DMS53 treated with DMSO at 0.1 percent for 48 hours (cell line): Measurements from ENCODE around the gene TMEM131.

Experiments used
- DNase-seq: peaks from one replicate; lab custom pipeline; 2025; ENCODE audit not compliant: unreplicated experiment; lab: John Stamatoyannopoulos, UW

Gene TMEM131

DNA sequence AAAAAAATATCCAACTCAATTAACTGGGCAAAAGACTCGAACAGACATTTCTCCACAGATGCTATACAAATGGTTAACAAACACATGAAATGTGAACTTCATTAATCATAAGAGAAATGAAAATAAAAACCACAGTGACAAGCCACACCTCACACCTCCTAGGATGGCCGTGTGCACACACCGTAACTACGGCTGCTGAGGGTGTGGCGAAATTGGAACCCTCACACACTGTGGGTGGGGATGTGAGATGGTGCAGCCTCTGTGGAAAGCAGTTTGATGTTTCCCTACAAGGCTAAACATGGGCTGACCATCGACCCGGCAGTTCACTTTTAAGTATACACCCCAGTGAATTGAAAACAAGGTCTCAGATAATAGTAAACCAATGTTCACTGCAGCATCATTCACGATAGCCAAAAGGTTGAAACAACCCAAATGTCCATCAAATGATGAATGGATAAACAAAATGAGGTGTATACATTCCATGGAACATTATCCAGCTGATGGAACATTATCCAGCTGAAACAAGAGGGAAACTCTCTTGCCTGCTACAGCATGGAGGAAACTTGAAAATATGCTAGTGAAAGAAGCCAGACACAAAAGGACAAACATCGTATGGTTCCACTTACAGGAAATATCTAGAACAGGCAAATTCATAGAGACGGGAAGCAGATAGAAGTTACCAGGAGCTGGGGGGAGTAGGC is 250.1 kb downstream of the TMEM131 start:
- DNase-seq = no peak

DNA sequence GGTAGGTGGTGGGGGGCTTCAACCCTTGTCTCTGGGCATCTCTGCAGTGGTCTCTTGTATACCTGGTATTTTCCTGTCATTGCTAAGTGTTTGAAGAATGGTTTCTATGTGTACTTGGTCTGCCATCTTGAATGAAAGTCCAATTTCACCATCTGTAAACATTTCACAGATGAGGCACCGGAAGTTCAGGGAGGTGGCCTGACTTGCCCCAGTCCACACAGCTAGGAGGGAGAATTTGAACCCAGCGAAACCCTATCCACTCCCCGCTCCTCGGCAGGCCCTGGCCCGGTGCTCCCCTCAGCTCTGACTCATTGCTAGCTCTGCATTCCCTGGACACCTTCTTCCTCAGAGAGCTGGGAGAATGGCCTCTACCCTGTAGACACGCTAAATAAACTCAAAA is 251.8 kb downstream of the TMEM131 start:
- no peak for DNase-seq

DNA sequence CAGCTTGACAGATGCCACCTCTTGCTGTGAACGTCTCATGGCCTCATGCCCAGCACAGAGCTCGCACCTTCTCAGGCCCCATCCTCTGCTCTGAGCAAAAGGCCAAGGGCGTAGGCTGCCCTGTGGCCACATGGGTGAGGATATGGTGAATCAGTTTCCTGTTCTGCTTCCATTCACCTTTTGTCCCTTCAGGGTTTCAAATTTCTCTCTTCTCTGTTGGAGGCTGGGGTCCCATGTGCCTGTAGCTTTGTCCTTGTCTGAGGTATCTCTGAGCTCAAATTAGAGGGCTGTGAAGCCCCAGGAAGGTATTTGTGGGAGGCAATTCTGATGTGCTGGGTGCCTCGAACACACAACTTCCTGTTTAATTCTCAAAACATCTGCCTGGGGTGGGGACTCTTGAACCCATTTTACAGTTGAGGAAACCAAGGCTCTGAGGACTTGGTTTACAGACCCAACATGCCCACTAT is 253.3 kb downstream of the TMEM131 start:
- DNase-seq = no peak

DNA sequence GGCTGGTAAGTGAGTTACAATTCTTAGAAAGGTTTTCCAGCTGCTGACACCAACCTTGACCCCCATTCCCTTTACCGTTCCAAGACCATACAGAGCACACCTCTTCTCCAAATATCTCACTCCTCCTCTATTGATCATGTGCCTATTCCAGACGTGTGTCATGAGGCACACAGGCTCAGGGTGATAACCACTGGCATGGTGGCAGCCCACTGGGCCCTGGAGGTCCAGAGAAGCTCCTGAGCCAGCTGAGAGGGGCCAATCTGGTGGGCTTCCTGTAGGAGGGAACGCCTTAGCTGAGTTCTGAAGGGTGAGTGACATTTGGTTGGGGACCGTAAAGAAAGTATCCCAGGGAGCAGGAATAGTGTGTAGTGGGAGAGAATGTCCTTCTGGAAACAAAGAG is 254.1 kb downstream of the TMEM131 start:
- no peak for DNase-seq

DNA sequence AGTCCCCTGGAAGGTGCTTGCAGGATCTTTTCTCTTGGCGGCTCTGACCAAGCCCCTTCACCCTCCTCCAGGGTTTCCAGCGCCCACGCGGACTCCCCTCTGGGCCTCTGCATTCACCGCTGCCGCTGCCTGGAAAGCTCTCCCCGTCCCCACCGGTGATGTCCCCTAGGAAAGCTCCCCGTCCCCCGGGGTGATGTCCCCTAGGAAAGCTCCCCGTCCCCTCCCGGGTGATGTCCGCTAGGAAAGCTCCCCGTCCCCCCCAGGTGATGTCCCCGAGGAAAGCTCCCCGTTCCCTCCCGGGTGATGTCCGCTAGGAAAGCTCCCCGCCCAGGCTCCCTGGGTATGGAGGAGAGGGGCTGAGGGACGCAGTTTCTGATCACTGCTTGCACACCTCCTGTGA is 254.5 kb downstream of the TMEM131 start:
- DNase-seq = no peak

DNA sequence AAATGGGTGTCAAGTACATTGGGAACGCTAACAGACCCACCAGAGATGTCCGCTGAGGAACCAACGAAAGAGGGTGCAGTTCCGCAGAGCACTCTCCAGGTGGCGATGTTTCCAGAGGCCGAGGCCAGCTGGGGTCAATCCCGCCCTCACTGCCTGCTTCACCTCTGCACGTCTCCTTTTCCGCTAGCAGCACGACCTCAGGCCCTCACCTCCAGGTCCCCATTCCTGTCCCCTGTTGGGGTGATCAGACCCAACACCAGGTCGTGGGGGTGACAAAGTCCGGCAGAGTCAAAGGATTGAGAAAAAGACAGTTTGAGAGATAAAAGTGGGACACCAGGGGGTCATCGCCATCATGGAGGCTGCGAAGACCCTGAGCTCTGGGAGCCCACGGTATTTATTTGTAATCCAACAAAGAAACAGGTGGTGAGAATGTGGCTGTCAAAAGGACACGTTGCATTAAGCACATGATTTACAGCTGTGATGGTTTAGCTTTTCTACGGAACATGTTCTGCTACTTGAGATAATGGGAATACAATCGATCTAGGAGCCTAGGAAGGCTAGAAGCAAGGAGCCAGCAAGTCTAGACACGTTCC is 255.1 kb downstream of the TMEM131 start:
- DNase-seq = peak; percentile 66

DNA sequence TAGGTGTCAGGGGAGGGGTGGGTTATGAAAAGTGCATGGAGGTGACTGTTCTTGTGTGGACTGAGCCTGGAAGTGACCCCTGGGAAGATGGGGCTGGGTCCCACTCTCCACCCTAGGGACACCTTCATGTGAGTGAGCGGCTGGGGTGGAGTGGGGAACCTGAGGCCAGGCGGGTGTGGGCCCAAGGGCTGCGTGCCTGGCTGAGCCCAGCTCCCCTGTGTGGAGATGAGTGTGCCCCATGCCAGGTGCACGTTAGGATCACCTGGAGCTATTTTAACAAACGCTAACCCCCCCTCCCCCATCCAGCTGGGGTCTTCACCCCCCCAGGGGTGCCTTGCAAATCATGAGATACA is 255.9 kb downstream of the TMEM131 start:
- DNase-seq = no peak

DNA sequence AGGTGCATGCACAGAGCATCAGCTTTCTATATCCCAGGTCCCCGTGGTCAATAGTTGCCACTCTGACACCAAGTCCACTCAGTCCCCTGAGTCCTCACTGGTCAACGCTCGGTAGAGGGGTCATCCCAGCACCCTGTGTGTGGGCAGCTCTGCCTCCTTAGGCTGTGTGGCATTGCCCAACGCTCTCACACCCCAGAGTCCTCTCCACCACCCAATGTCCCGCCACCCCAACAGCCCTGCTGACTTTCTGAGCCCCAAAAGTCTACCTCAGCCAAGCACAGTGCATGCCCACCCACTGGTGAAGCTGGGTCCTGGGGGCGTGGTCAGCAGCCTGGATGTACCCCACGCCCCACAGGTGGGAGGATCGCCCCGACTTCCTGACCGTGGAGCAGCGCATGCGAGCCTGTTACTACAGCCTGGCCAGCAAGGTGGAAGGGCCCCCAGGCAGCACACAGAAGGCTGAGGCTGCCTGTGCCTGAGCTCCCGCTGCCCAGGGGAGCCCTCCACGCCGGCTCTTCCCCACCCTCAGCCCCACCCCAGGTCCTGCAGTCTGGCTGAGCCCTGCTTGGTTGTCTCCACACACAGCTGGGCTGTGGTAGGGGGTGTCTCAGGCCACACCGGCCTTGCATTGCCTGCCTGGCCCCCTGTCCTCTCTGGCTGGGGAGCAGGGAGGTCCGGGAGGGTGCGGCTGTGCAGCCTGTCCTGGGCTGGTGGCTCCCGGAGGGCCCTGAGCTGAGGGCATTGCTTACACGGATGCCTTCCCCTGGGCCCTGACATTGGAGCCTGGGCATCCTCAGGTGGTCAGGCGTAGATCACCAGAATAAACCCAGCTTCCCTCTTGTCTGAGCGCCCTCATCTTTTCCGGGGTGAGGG is 256.5 kb downstream of the TMEM131 start:
- no peak for DNase-seq

DNA sequence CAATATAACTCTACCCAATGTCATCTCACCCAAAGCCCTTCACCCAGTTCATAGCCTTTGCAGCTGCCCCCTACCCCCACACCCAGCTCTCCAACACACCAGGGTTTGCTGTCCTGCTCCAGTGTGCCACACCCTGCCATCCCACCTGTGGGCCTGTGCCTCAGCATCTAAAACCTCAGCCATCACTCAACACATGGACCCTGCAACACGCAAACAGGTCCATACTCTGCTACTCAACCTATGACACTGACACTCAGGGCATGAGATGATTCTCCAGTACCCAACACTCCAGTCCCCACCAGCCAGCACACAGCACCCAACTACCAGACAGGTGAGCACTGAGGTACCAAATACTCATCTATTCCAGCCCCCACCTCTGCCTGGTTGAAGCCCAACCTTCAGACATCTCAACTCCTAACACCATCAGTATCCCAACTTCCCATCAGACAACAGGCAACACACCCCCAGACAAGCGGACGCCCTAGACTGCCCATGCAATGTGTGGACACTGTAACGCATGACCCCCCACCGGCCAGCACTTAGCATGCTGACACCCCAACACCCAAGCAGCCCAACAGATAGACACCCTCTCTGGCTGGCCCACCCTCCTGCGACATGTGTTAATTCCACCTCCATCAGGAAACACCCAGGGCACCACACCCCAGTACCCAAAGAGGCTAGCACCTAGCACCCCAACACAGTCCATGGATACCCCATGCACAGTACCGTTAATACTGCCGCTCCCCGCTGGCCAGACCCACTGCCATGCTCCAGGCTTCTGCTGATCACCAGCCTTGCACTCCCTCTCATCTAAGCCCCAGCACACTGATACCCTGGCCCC is 257.3 kb downstream of the TMEM131 start:
- no peak for DNase-seq

DNA sequence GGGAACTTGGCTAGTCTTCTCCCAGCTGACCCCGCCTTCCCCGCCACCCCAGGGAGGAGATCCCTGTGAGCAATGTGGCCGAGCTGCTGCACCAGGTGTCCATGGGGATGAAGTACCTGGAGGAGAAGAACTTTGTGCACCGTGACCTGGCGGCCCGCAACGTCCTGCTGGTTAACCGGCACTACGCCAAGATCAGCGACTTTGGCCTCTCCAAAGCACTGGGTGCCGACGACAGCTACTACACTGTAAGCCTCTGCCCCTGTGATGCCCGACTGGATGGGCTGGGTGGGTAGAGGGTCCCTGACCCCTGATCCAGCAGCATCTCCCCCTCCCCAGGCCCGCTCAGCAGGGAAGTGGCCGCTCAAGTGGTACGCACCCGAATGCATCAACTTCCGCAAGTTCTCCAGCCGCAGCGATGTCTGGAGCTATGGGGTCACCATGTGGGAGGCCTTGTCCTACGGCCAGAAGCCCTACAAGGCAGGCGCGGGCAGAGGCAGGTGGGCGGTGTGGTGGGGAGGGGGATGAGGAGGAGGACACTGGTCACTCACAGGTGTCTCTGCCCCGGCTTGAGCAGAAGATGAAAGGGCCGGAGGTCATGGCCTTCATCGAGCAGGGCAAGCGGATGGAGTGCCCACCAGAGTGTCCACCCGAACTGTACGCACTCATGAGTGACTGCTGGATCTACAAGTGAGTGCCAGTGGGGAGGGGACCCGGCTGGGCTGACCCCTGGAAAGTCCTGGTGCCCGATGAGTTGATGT is 258.1 kb downstream of the TMEM131 start:
- no peak for DNase-seq

DNA sequence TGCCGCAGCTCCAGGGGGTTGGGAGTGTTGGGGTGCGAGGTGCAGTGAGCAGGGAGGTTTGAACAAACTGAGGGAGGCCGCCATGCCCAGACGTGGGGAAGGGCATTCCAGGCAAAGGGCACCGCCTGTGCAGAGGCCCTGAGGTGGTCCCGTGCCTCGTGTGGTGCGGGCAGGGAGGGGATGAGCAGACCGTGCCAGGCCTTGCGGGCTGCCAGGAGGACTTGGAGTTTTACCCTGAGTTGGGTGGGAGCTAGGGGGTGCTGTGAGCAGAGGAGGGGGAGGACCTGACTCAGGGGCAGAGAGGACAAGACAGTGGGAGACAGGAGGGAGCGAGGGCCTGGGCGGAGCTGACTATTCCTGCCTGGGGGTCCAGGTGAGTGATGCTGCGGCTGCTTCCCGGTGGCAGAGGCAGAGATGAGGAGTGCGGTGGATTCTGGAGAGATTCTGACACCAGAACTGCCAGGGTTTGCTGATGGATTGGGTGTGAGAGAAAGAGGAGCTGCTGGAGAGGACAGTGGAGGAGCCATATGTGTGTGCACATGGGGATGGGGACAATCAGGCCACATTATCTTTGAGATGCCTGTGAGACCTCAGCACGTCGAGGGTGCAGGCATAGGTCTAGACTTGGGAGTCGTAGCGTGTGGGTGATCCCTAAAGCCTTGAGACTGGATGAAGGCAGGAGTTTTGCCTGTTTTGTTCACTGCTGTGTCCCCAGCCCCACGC is 259.0 kb downstream of the TMEM131 start:
- no peak for DNase-seq

DNA sequence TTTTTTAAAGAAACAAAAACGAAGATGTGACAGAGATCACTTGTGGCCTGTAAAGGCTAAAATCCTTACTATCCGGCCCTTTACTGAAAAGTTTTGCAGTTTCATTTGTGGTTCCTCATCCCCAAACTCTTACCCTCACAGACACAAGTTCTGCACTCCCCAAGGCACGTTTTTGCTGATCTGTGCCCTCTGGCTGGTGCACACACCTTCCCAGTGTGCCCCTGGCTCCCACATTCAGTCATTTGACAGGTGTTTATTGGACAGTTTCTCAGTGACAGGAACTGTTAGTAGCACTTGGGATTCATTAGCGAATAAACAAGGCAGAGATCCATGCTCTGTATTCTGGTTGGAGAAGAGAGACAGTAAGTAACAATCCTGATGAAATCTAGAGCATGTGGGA is 259.6 kb downstream of the TMEM131 start:
- no peak for DNase-seq

DNA sequence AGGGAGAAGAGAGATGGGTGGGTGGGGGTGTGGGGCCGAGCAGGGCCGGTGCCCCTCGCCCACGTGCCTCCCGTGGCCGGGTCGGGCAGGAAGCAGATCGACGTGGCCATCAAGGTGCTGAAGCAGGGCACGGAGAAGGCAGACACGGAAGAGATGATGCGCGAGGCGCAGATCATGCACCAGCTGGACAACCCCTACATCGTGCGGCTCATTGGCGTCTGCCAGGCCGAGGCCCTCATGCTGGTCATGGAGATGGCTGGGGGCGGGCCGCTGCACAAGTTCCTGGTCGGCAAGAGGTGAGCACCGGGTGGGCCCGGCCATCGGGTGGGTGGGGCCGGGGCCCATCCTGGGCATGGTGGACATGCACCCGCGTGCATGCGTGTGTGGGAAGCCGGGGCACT is 260.6 kb downstream of the TMEM131 start:
- no peak for DNase-seq

DNA sequence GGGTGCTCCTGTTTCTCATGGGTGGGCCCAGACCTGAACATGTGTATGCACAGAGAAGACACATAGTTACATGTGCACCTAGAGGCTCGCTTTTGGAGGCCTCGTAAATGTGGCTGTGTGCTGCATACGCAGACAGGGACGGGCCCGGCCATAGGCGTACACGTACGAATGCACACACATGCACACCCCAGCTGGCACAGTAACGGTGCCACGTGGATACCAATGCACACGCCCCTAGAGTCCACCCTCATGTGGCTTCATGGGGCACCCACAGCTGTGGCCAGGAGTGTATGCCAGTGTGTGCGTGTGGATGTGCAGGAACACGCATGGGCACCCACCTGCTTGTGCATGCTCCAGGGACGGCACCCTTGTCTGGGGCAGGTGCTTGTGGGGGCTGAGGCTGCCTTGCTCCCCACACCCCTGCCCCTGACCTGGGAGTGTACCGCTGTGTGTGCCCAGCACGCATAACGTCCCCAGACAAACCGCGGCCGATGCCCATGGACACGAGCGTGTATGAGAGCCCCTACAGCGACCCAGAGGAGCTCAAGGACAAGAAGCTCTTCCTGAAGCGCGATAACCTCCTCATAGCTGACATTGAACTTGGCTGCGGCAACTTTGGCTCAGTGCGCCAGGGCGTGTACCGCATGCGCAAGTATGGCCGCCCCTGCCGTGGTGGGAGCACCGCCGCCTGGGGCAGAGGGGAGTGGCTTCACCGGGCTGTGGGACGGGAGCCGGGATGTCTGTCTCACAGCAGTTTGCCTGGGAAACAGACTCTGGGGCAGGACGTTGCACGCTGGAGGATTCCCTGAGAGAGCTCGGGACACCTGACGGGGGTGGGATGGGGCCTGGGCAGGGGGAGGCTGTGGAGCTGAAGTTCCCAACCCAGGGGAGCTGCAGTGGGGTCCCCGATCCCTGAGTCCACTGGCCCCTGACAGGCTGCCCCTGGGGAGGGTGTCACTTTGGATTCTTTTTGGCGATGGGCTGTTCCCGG is 261.4 kb downstream of the TMEM131 start:
- DNase-seq = no peak

DNA sequence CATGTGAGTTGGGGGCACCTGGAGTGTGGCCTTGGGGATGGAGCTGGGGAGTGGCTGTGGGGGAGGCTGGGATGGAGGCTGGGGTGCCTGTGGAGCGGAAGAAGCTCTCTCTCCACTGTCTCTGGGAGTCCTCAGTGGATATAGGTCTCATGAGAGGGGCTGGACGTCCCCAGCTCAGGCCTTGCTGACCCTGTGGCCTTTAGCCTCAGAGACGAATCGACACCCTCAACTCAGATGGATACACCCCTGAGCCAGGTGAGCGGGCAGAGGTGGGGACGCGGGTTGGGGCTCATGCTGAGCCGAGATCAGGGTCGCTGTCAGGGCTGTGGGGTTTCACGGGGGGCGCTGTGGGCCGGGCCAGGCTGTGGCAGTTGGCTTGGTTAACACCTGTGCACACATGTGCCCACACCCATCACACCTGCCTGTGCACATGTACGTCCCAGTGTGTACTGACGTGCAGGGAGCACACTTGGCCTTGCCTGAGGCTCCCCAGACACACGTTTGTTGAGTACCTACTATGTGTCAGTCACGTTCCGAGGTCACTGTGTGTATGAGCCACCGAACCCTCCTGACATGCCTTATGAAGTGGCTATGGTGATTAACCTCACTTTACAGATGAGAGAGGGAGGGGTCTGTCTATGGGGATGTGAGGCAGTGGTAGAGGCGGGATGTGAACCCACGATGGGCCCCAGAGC is 262.3 kb downstream of the TMEM131 start:
- no peak for DNase-seq

DNA sequence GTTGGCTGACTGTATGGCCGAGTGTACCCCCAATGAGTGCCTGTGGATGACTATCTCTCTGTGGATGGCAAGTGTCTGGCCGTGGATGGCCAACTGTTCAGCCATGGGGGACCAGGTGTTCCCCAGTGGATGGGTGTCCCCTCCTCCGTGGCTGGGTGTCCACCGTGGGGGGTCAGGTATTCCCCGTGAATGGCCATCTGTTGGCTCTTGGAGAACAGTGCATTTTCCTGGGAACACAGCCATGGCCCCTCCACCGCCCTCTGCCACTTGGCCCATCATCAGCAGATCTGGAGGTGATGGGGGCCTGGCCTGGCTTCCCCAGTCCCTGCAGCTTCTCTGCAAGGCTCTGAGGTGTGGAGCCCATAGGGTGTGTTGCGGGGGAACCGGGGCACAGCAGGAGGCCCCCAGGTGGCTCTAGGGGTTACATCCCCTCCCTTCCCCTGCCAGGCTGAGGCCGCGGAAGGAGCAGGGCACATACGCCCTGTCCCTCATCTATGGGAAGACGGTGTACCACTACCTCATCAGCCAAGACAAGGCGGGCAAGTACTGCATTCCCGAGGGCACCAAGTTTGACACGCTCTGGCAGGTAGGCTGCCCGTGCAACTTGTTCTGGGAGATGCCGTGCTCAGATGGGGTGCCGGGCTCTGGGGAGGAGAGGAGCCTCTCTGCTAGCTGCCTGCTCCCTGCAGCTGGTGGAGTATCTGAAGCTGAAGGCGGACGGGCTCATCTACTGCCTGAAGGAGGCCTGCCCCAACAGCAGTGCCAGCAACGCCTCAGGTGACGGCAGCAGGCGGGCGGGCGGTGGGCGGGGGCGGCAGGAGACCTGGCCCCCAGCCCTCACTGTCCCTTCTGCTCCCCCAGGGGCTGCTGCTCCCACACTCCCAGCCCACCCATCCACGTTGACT is 263.1 kb downstream of the TMEM131 start:
- DNase-seq = no peak
